Measurements from ENCODE around the gene OPN4.

The OPN4 gene

GRCh38 chr10:86705905-86706304 is 51.6 kb downstream of the OPN4 start:
- DNase-seq, result no peak

- DNase-seq, result no peak
Measured at GRCh38 chr10:86706401-86706841, 52.1 kb downstream of the OPN4 start.

- DNase-seq, result no peak
Measured at GRCh38 chr10:86706977-86707376, 52.6 kb downstream of the OPN4 start.

- no peak for DNase-seq
Measured at GRCh38 chr10:86707505-86707904, 53.2 kb downstream of the OPN4 start.

GRCh38 chr10:86708068-86708782 is 53.9 kb downstream of the OPN4 start:
- no peak for DNase-seq

- no peak for DNase-seq
Measured at GRCh38 chr10:86708783-86709380, 54.5 kb downstream of the OPN4 start.

- no peak for DNase-seq
Measured at GRCh38 chr10:86709396-86710185, 55.2 kb downstream of the OPN4 start.

GRCh38 chr10:86710987-86711512 is 56.7 kb downstream of the OPN4 start:
- peak; percentile 75 for DNase-seq

GRCh38 chr10:86711513-86712316 is 57.4 kb downstream of the OPN4 start:
- DNase-seq, result no peak

GRCh38 chr10:86712317-86712707 is 58.0 kb downstream of the OPN4 start:
- DNase-seq, result no peak

- DNase-seq, result no peak
Measured at GRCh38 chr10:86715156-86715795, 60.9 kb downstream of the OPN4 start.

- DNase-seq, result no peak
Measured at GRCh38 chr10:86715836-86716235, 61.5 kb downstream of the OPN4 start.
